ENCODE results near the gene SMS. TPM values are rescaled to one million over a fixed set of nuclear protein-coding genes. Genes with fewer than 3 reads are reported as not detected.

Gene SMS
- total and polyA plus RNA-seq, 2 donors (not counting 1 experiment from before 2014, with no cell fraction given) = 7.0 to 30.5 TPM

DNA sequence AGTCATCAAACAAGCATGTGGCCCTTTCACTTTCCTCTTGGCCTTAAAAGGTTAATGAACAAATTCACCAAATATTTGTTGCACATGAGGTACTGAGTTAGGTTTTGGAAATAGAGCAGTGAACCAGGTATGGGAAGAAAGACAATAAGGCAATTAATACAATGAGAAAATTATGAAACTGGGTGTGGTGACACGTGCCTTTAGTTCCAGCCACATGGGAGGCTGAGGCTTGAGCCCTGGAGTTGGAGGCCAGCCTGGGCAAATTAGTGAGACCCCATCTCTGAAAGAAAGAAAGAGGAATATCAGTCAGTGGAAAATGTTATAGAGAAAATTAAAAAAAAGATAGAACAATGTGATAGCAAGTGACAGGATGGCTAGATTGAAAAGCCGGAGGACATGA is 99.7 kb downstream of the SMS start:
- no peak overlapping the region for H3K4me3 ChIP-seq (ENCODE audit: control extremely low read depth in 1 of 5, extremely low read depth in 1 of 5, insufficient read depth in 1 of 5, low read depth in 2 of 5, low read length in 4 of 5)
- Mint-ChIP-seq H3K27me3 (no peaks in the 10 kb centered on the region), H3K9me3 (ENCODE audit: insufficient read depth) (no peaks in the 10 kb centered on the region), H3K4me3 (no peak overlapping the region), H3K4me1 (no peaks in the 10 kb centered on the region), H3K27ac (no peak overlapping the region)
- no peak overlapping the region for H2AFZ ChIP-seq (ENCODE audit: insufficient read depth, low read depth, low read length, poor library complexity, severe bottlenecking)
- H3K9ac ChIP-seq (ENCODE audit: low read length) = no peak overlapping the region
- DNase-seq = no peak
- no peaks in the 10 kb centered on the region for H4K20me1 ChIP-seq (ENCODE audit: control insufficient read depth, insufficient read depth, low read length, poor library complexity, severe bottlenecking)
- H3K79me2 ChIP-seq (ENCODE audit: control insufficient read depth, insufficient read depth, low read length) = no peaks in the 10 kb centered on the region
- no peak for TF ChIP-seq EZH2 (IDR thresholded peaks at IDR 0.05; ENCODE audit: borderline replicate concordance, insufficient read depth, low read depth, low read length, poor library complexity, severe bottlenecking)
- TF ChIP-seq, protein P1, sequence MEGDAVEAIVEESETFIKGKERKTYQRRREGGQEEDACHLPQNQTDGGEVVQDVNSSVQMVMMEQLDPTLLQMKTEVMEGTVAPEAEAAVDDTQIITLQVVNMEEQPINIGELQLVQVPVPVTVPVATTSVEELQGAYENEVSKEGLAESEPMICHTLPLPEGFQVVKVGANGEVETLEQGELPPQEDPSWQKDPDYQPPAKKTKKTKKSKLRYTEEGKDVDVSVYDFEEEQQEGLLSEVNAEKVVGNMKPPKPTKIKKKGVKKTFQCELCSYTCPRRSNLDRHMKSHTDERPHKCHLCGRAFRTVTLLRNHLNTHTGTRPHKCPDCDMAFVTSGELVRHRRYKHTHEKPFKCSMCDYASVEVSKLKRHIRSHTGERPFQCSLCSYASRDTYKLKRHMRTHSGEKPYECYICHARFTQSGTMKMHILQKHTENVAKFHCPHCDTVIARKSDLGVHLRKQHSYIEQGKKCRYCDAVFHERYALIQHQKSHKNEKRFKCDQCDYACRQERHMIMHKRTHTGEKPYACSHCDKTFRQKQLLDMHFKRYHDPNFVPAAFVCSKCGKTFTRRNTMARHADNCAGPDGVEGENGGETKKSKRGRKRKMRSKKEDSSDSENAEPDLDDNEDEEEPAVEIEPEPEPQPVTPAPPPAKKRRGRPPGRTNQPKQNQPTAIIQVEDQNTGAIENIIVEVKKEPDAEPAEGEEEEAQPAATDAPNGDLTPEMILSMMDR (IDR thresholded peaks at IDR 0.05) = no peak
- ChIA-PET CTCF (no interaction called here), POLR2A (no interaction called here)
- no peaks in the 10 kb centered on the region for H3K27me3 ChIP-seq (replicated peaks in 1 of 4; ENCODE audit: control extremely low read depth in 1 of 4, control insufficient read depth in 3 of 4, insufficient read depth in 4 of 4, low read length in 3 of 4)
- no peaks in the 10 kb centered on the region for H3K36me3 ChIP-seq (replicated peaks in 1 of 2; ENCODE audit: control extremely low read depth in 1 of 2, control insufficient read depth in 1 of 2, extremely low read depth in 1 of 2, insufficient read depth in 2 of 2, low read length in 1 of 2)
- H3K9me3 ChIP-seq (ENCODE audit: control extremely low read depth in 1 of 3, control insufficient read depth in 2 of 3, insufficient read depth in 1 of 3, low read length in 2 of 3) = no peaks in the 10 kb centered on the region
- no peak for ATAC-seq (ENCODE audit: low read depth)
- no peaks in the 10 kb centered on the region for H3K4me1 ChIP-seq (ENCODE audit: control insufficient read depth in 2 of 2, insufficient read depth in 2 of 2, low read length in 2 of 2)
- no peak overlapping the region for H3K4me2 ChIP-seq (replicated peaks; ENCODE audit: low read depth, low read length, poor library complexity, severe bottlenecking)
- H3K27ac ChIP-seq (ENCODE audit: low read length in 2 of 2) = no peak overlapping the region
- 100% methylated on average over 1 of the region's 2 CpGs for WGBS (ENCODE audit: insufficient coverage)
- intact Hi-C loops (cut with micrococcal nuclease) = no loop called here

- H3K36me3 ChIP-seq (replicated peaks in 1 of 2; ENCODE audit: control extremely low read depth in 1 of 2, control insufficient read depth in 1 of 2, extremely low read depth in 1 of 2, insufficient read depth in 2 of 2, low read length in 1 of 2) = no peaks in the 10 kb centered on the region
- no peaks in the 10 kb centered on the region for H3K4me1 ChIP-seq (ENCODE audit: control insufficient read depth in 2 of 2, insufficient read depth in 2 of 2, low read length in 2 of 2)
- no peaks in the 10 kb centered on the region for H3K9me3 ChIP-seq (ENCODE audit: control extremely low read depth in 1 of 3, control insufficient read depth in 2 of 3, insufficient read depth in 1 of 3, low read length in 2 of 3)
- H2AFZ ChIP-seq (ENCODE audit: insufficient read depth, low read depth, low read length, poor library complexity, severe bottlenecking) = no peak overlapping the region
- no peaks in the 10 kb centered on the region for H4K20me1 ChIP-seq (ENCODE audit: control insufficient read depth, insufficient read depth, low read length, poor library complexity, severe bottlenecking)
- H3K27ac Mint-ChIP-seq = no peak overlapping the region
- DNase-seq (no peak), ATAC-seq (ENCODE audit: low read depth) (no peak)
- H3K79me2 ChIP-seq (ENCODE audit: control insufficient read depth, insufficient read depth, low read length) = no peaks in the 10 kb centered on the region
- H3K27me3 ChIP-seq (replicated peaks in 1 of 4; ENCODE audit: control extremely low read depth in 1 of 4, control insufficient read depth in 3 of 4, insufficient read depth in 4 of 4, low read length in 3 of 4) = no peaks in the 10 kb centered on the region
- WGBS (ENCODE audit: insufficient coverage) = 95% methylated on average over 7 of the region's 11 CpGs
- H3K4me2 ChIP-seq (replicated peaks; ENCODE audit: low read depth, low read length, poor library complexity, severe bottlenecking) = no peak overlapping the region
- ChIA-PET POLR2A (no interaction called here), CTCF (no interaction called here)
- TF ChIP-seq, protein P1 (IDR thresholded peaks at IDR 0.05) = no peak
- TF ChIP-seq EZH2 (IDR thresholded peaks at IDR 0.05; ENCODE audit: borderline replicate concordance, insufficient read depth, low read depth, low read length, poor library complexity, severe bottlenecking) = no peak
- H3K27ac ChIP-seq (ENCODE audit: low read length in 2 of 2) = no peak overlapping the region
- no peaks in the 10 kb centered on the region for H3K27me3 Mint-ChIP-seq
- H3K4me1 Mint-ChIP-seq = no peaks in the 10 kb centered on the region
- no peaks in the 10 kb centered on the region for H3K9me3 Mint-ChIP-seq (ENCODE audit: insufficient read depth)
- intact Hi-C loops (cut with micrococcal nuclease) = no loop called here
- H3K4me3 Mint-ChIP-seq = no peak overlapping the region
- H3K9ac ChIP-seq (ENCODE audit: low read length) = no peak overlapping the region
- no peak overlapping the region for H3K4me3 ChIP-seq (ENCODE audit: control extremely low read depth in 1 of 5, extremely low read depth in 1 of 5, insufficient read depth in 1 of 5, low read depth in 2 of 5, low read length in 4 of 5)
These were observed 101.5 kb downstream of the SMS start for GRCh38 chrX:22041907-22042530.

Data from B cell (primary cell).